CD14-positive monocyte (primary cell): ENCODE measurements around the gene C19orf44. TPM values are rescaled to one million over a fixed set of nuclear protein-coding genes. Genes with fewer than 3 reads are reported as not detected.

Source experiments
- DNase-seq, 3 donors: peaks; one replicate each; pipeline ENCODE4 v3.0.0-alpha.2; 2011 to 2022
- H2AFZ ChIP-seq: 2 replicates; pipeline ENCODE4 v1.6.0; 2012; ENCODE audit warnings: mild to moderate bottlenecking, low read depth, low read length, inconsistent platforms; ENCODE audit not compliant: insufficient read depth, poor library complexity, severe bottlenecking
- H3K27ac ChIP-seq, 2 donors: 1 replicate in 1 of 2; 2 replicates in 1 of 2; pipeline ENCODE4 v1.5.1; 2012 to 2013; ENCODE audit warnings: low read length in 2 of 2, control low read depth in 1 of 2, inconsistent platforms in 1 of 2, low read depth in 1 of 2, mild to moderate bottlenecking in 1 of 2
- H3K27me3 ChIP-seq, 2 donors: one replicate each; pipeline versions ENCODE4 v1.6.0 to v1.6.1; 2011 to 2013; ENCODE audit warnings: low read length in 2 of 2; ENCODE audit not compliant: control insufficient read depth in 2 of 2, insufficient read depth in 2 of 2
- H3K36me3 ChIP-seq, 2 donors: replicated peaks in 1 of 2; 1 replicate in 1 of 2; 2 replicates in 1 of 2; pipeline versions ENCODE4 v1.5.1 to v1.6.1; 2012 to 2013; ENCODE audit warnings: low read length in 2 of 2, control low read depth in 1 of 2, inconsistent platforms in 1 of 2, mild to moderate bottlenecking in 1 of 2; ENCODE audit not compliant: insufficient read depth in 2 of 2, control insufficient read depth in 1 of 2
- H3K4me1 ChIP-seq, 2 donors: 1 replicate in 1 of 2; 2 replicates in 1 of 2; pipeline versions ENCODE4 v1.5.1 to v1.6.1; 2012 to 2013; ENCODE audit warnings: low read length in 2 of 2, control low read depth in 1 of 2, inconsistent platforms in 1 of 2, mild to moderate bottlenecking in 1 of 2, moderate library complexity in 1 of 2; ENCODE audit not compliant: insufficient read depth in 2 of 2, control insufficient read depth in 1 of 2
- H3K4me2 ChIP-seq: replicated peaks from 2 replicates; pipeline ENCODE3; 2012; ENCODE audit warnings: low read length, moderate library complexity, mild to moderate bottlenecking; ENCODE audit not compliant: poor library complexity, severe bottlenecking; ENCODE audit errors: extremely low read depth
- H3K4me3 ChIP-seq, 3 experiments: fragments of 200-600 bp in 1 of 3; sonication (generic) in 1 of 3; replicated peaks in 1 of 3; 1 replicate in 2 of 3; 2 replicates in 1 of 3; pipeline ENCODE4 v1.5.1; 2011 to 2013; ENCODE audit warnings: low read length in 3 of 3, mild to moderate bottlenecking in 3 of 3, control low read depth in 2 of 3, low read depth in 2 of 3, inconsistent platforms in 1 of 3, moderate library complexity in 1 of 3
- H3K79me2 ChIP-seq: 2 replicates; pipeline ENCODE4 v1.6.0; 2012; ENCODE audit warnings: mild to moderate bottlenecking, control low read depth, inconsistent platforms, low read length, moderate library complexity; ENCODE audit not compliant: insufficient read depth
- H3K9ac ChIP-seq: 2 replicates; pipeline ENCODE4 v1.6.0; 2017; ENCODE audit warnings: low read length, mild to moderate bottlenecking; ENCODE audit not compliant: insufficient read depth, poor library complexity, severe bottlenecking
- H3K9me3 ChIP-seq, 2 donors: replicated peaks in 1 of 2; 1 replicate in 1 of 2; 2 replicates in 1 of 2; pipeline versions ENCODE4 v1.5.1 to v1.6.1; 2012 to 2013; ENCODE audit warnings: low read length in 2 of 2, control low read depth in 1 of 2; ENCODE audit not compliant: control insufficient read depth in 1 of 2, insufficient read depth in 1 of 2
- H4K20me1 ChIP-seq: 2 replicates; pipeline ENCODE4 v1.6.0; 2012; ENCODE audit warnings: mild to moderate bottlenecking, low read length, control low read depth, moderate library complexity; ENCODE audit not compliant: insufficient read depth
- H3K27ac Mint-ChIP-seq, 7 donors: one replicate each; pipeline ENCODE4 v1.8.0; 2020; ENCODE audit warnings: mild to moderate bottlenecking in 7 of 7, mixed read lengths in 7 of 7, moderate library complexity in 6 of 7, inconsistent platforms in 2 of 7
- H3K27me3 Mint-ChIP-seq, 3 donors: one replicate each; pipeline ENCODE4 v1.8.0; 2021 to 2022; ENCODE audit warnings: low read depth in 3 of 3, mild to moderate bottlenecking in 3 of 3, mixed read lengths in 3 of 3, moderate library complexity in 3 of 3, inconsistent platforms in 1 of 3
- H3K36me3 Mint-ChIP-seq, 2 donors: one replicate each; pipeline ENCODE4 v1.8.0; 2020; ENCODE audit warnings: mixed read lengths in 2 of 2, inconsistent platforms in 1 of 2, mild to moderate bottlenecking in 1 of 2
- H3K4me1 Mint-ChIP-seq: one replicate; pipeline ENCODE4 v1.8.0; 2020; ENCODE audit warnings: mild to moderate bottlenecking, mixed read lengths
- H3K4me3 Mint-ChIP-seq, 2 donors: one replicate each; pipeline ENCODE4 v1.8.0; 2020; ENCODE audit warnings: mild to moderate bottlenecking in 2 of 2, mixed read lengths in 2 of 2, moderate library complexity in 1 of 2
- H3K9me3 Mint-ChIP-seq, 7 donors: one replicate each; pipeline ENCODE4 v1.8.0; 2020 to 2022; ENCODE audit warnings: mixed read lengths in 7 of 7, mild to moderate bottlenecking in 6 of 7, moderate library complexity in 6 of 7, inconsistent platforms in 2 of 7
- CTCF ChIP-seq: fragments of 200-600 bp; IDR thresholded peaks from one replicate; pipeline ENCODE4 v1.8.0; 2022; ENCODE audit warnings: antibody characterized with exemption, mild to moderate bottlenecking
- WGBS: methylation state at CpG from one replicate; pipeline ENCODE4 v1.1.5; 2013; ENCODE audit warnings: missing lambda C conversion rate; ENCODE audit not compliant: insufficient coverage; 5-methylcytosine and 5-hydroxymethylcytosine counted together
- intact Hi-C, 2 donors: fragments of 100-400 bp; cut with micrococcal nuclease; formaldehyde crosslinking; loops; one replicate each; pipeline versions ENCODE4 v1.15.0 to v1.15.1; 2023
- polyA plus RNA-seq, 3 donors: library from polyadenylated mRNA; depleted of rRNA in 1 of 3; unstranded in 2 of 3; stranded (reverse) in 1 of 3; fragments of 300-500 nt in 2 of 3; fragments of >200 nt in 1 of 3; fragmentation: Illumina TruSeq in 2 of 3; gene quantifications; 1 replicate in 2 of 3; 2 replicates in 1 of 3; pipeline ENCODE4 v1.2.3, GENCODE V29; 2012 to 2021

C19orf44 gene
- polyA plus RNA-seq, 3 donors, result 0.58 to 0.65 TPM; not detected in 1

GRCh38 chr19:16541526-16542044 is 45.4 kb downstream of the C19orf44 start:
- H3K27me3 ChIP-seq, result no peaks in the 10 kb centered on the region
- peak overlapping the region; percentile 95 for H3K4me2 ChIP-seq
- peak in 1 of 3 donors; percentile 4 for DNase-seq
- TF ChIP-seq CTCF, result no peak
- no peaks in the 10 kb centered on the region for H3K9me3 ChIP-seq
- Mint-ChIP-seq H3K4me3 (peak overlapping the region; percentile 87 to 92), H3K9me3 (no peaks in the 10 kb centered on the region), H3K36me3 (peaks cover 22 to 40% of the 10 kb centered on the region in 2 donors), H3K27me3 (no peaks in the 10 kb centered on the region), H3K27ac (peak overlapping the region; percentile 77 to 91 (median 80)), H3K4me1 (peaks cover 36% of the 10 kb centered on the region)
- peak overlapping the region; percentile 96 for H2AFZ ChIP-seq
- intact Hi-C loops, result loop anchor here (2.0 to 5.0 kb wide), 3 partner anchors 29 to 46 kb away; partner anchors contain the start of genes C19orf44 (in 2 of the 2) and CALR3 (in 2 of the 2)
- H3K4me3 ChIP-seq, result peak overlapping the region; percentile 73 to 99 (median 86)
- H3K4me1 ChIP-seq, result peaks cover 18 to 26% of the 10 kb centered on the region in 2 donors
- H4K20me1 ChIP-seq, result peaks cover 54% of the 10 kb centered on the region
- H3K79me2 ChIP-seq, result peaks cover 80% of the 10 kb centered on the region
- H3K27ac ChIP-seq, result peak overlapping the region; percentile 46 to 90
- H3K9ac ChIP-seq, result peak overlapping the region; percentile 93
- peaks cover 20 to 32% of the 10 kb centered on the region in 2 donors for H3K36me3 ChIP-seq
- WGBS, result 2% methylated on average over 26 of the region's 29 CpGs

DNA sequence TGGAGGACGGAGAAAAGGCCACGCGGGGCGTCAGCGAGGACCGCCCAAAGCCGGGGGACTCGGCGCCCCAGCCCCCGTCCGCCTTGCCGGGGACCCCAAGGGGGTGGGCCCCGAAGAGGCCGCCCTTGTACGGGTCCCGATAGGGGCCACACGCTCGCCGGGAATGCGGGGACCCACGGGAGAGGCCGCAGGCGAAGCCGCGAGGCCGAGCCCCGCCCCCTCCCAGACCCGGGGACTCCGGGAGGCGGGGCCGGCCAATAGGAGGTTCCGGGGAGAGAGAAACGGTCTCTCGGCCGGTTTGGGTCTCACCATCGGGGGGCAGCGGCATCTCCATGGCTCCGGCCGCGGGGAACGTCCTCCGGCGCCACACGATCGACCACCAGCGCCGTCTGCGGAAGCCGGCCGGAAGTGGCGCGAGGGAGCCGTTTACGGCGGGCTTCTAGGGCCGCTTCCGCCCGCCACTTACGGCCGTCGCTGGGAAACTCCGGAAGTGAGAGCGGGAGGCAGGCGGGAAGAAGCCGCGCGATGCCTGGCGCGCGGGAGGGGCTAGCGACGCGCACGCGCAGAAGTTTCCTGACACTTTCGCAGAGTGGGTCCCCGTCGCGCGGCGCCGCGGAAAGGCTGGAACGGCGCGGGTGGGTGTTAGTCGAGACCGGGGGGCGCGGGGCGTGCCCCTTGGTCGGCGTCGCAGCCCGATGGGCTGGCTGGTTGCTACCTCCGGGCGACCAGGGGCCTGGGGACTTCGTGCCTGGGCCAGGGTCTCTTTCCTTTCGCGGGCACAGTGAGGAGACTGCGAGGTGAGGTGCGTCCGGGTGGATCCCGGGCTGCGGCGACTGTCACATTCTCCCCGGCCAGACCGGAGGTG is 46.1 kb downstream of the C19orf44 start, which contains the start of gene CHERP:
CHERP (minus strand) TSS at position 393 of the 865 bp plus-strand sequence; CDS start at position 334, 59 bp downstream.
- Mint-ChIP-seq H3K4me3 (peak within 1 kb of the TSS; percentile 87 to 92), H3K9me3 (no peaks in the 10 kb centered on the region), H3K27me3 (no peaks in the 10 kb centered on the region), H3K4me1 (peaks cover 36% of the 10 kb centered on the region), H3K36me3 (peaks cover 17 to 33% of the 10 kb centered on the region in 2 donors), H3K27ac (peak within 1 kb of the TSS; percentile 79 to 91 (median 88))
- Histone ChIP-seq H3K27me3 (no peaks in the 10 kb centered on the region), H3K36me3 (peaks cover 14 to 25% of the 10 kb centered on the region in 2 donors), H3K4me3 (peak within 1 kb of the TSS; percentile 73 to 99 (median 86)), H3K79me2 (peaks cover 73% of the 10 kb centered on the region), H3K4me2 (peak within 1 kb of the TSS; percentile 95), H3K9ac (peak within 1 kb of the TSS; percentile 93), H3K4me1 (peaks cover 18 to 26% of the 10 kb centered on the region in 2 donors), H4K20me1 (peaks cover 47% of the 10 kb centered on the region), H3K9me3 (no peaks in the 10 kb centered on the region), H2AFZ (peak within 1 kb of the TSS; percentile 96), H3K27ac (peak within 1 kb of the TSS; percentile 63 to 90)
- no peak for TF ChIP-seq CTCF
- intact Hi-C loops, result loop anchor here (2.0 to 5.0 kb wide), 3 partner anchors 29 to 45 kb away; partner anchors contain the start of genes C19orf44 (in 2 of the 2) and CALR3 (in 2 of the 2)
- WGBS, result under 1% methylated on average over 106 of the region's 108 CpGs
- peak; percentile 91 to 95 (median 93) for DNase-seq
